ENCODE data around the gene VKORC1L1.
"Not testable (repeated sequence)": the region's sequence is repeated elsewhere in the genome, so short reads cannot be mapped to it uniquely, and the experiment has no call there.

VKORC1L1 gene

GRCh38 chr7:65946904-65947303, 74.0 kb downstream of the VKORC1L1 start:
- DNase-seq = no peak

GRCh38 chr7:65951837-65952578, 79.1 kb downstream of the VKORC1L1 start:
- no peak for DNase-seq

DNA sequence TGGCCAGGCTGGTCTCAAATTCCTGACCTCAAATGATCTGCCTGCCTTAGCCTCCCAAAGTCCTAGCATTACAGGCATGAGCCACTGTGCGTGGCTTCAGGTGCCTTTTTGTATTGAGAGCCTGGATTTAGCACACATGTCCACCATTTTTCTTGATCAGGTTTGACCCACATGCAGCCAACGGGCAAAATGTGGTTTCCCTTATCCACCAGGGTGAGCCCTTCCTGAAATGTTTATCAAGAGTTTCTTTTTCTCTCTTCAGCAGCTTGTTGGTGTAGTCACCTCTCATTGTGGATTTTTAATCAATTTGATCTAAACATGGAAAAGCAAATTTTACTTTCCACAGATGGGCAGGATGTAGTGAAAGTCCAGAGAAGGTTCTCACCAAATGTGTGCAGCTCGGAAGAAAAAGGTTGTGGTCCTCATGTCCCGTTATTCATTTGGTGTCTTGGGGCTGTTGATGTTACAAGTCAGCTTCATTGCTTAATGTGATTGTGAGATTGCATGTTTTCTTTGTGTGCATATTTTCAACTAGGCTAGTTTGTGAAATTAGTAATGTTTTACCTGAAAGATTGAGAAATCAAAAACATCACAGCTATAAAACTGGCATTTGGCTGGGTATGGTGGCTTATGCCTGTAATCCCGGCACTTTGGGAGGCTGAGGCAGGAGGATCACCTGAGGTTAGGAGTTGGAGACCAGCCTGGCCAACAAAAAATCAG, 80.3 kb downstream of the VKORC1L1 start:
- no peak for DNase-seq

GRCh38 chr7:65953890-65954450, 81.1 kb downstream of the VKORC1L1 start:
- DNase-seq = no peak

- no peak for DNase-seq
Observed at GRCh38 chr7:65955718-65956117, 82.8 kb downstream of the VKORC1L1 start.

- no peak for DNase-seq
Observed at GRCh38 chr7:65960351-65961074, 87.6 kb downstream of the VKORC1L1 start.

DNA sequence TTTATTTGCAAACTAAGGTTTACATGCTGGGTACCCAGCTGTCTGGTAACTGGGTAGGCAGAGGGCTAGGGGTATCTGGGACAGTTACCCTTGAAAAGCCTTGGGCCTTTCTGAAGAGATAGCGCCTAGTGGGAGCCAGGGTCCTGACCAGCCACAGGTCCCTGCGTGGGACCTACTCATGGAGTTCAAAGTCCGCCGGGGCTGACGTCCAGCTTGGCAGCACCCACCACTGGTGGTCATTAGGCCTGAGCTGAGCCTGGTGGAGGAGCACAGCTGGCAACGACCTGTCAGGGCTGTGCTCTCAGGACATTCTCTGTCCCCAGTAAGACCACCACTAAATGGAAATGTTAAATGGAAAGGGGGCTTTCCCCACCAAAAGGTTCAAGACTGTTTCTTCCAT, 89.2 kb downstream of the VKORC1L1 start:
- no peak for DNase-seq

DNA sequence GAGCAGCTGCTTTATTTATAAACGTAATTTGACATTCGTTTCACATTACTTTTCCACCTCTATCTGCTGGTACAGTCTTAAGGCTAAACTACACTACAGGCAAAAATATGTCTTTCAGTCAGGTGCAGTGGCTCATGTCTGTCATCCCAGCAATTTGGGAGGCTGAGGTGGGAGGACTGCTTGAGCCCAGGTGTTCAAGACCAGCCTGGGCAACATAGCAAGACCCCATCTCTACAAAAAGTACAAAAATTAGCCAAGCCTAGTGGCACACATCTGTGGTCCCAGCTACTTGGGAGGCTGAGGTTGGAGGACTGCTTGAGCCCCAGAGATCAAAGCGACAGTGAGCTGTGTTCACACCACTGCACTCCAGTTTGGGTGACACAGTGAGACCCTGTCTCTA, 91.8 kb downstream of the VKORC1L1 start:
- not testable (repeated sequence) for DNase-seq

DNA sequence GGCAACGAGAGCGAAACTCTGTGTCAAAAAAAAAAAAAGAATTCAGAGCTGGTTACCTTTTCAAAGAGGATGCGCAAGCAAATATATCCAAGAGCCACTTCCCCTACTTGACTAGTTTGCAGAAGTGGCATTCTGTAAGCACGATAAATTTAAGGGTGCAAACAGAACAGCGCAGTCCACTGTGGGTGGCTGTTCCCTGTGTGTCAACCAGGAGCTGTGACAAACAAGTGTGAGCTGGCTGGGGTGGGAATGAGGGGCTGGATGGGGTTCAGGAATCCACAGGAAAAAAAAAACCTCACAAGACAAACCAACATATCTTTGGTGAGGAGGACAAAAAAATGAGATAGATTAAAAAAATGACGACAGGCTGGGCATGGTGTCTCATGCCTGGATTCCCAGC, 93.3 kb downstream of the VKORC1L1 start:
- DNase-seq = no peak

- no peak for DNase-seq
Observed at GRCh38 chr7:65967361-65968155, 94.7 kb downstream of the VKORC1L1 start.

DNA sequence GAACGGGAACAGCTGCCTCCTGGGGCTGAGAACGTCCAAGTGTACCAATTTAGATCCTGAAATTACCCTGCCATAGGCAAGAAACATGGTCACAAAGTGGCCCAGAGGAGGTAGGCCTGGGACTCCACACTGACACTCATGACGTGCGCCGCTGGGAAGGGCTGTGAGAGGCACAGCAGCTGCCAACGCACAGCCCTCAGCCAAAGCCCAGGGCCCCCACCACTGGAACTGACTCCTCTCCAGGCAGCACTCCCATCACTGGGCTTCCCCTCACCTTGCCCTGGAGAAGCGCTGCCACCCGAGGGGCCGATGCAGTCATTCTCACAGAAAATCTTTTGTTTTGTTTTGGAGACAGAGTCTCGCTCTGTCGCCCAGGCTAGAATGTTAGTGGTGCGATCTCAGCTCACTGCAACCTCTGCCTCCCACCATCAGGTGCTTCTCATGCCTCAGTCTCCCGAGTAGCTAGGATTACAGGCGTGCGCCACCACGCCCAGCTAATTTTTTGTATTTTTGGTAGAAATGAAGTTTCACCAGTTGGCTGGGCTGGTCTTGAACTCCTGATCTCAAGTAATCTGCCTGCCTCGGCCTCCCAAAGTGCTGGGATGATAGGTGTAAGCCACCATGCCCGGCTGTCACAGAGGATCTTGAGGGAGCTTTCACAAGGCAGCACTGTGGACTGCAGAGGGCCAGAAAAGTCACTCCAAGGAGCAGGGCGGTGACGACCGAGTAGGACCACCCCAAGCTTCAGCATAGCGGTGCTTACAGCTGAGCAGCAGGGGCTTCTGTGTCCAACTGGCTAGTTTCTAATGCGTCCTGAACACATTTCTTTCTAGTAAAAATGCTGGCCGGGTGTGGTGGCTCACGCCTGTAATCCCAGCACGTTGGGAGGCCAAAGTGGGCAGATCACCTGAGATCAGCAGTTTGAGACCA, 95.6 kb downstream of the VKORC1L1 start:
- DNase-seq = no peak

DNA sequence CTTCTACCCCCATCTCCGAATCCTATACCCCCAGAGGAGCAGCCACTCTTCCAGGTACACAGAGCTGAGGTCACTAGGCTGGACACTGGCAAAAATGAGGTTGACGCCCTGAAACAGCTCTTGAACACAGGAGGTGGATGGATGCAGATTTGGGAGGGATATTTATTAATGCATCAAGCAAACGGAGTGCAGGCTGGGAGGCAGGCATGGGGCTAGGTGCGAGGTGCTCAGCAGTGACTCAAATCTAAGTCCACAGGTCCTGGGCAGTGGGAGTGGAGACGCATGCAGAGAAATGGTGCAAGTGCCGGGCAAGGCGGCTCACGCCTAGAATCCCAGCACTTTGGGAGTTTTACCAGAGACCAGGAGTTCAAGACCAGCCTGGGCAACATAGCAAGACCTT, 98.1 kb downstream of the VKORC1L1 start:
- DNase-seq = no peak

GRCh38 chr7:65972976-65973375, 100.1 kb downstream of the VKORC1L1 start:
- no peak for DNase-seq

DNA sequence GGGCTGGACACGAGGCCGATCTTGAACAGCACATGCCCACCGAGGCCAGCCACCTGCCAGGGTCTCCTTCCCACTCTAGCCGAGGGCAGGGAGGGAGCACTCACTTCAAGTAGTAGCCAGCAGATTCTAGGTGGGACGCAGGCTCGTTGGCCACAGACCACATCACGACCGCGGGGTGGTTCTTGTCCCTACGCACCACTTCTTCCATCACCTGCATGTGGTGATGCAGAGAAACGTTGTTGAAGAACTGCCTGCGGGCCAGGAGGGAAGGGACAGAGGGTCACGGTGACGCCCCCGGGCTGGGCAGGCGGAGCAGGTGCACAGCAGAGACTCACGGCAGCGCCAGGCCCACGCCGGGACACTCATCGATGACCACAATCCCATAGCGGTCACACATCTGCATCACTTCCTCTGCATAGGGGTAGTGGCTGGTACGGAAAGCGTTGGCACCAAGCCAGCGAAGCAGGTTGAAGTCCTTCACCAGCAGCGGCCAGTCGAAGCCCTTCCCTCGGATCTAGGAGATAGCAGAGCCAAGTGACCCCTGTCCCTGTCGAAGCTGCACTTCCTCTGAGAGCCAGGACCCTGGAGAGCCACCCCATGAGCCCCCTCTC, 101.4 kb downstream of the VKORC1L1 start:
- no peak for DNase-seq

DNA sequence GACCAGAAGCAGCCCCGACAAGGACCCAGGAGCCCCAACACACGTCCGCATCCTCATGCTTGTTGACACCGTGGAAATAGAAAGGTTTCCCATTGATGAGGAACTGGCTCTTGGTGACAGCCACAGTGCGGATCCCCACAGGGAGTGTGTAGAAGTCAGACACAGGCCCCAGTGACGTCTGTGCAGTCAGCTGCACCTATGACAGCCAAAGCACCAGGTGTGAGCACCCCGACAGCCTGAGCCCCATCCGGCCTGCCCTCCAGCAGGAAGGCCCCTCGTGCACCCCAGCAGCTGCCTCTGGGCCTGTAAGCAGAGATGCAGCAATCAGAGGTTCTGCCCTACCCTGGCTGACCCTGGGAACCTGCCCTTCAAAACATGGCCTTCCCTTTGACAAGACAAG, 102.0 kb downstream of the VKORC1L1 start:
- no peak for DNase-seq

DNA sequence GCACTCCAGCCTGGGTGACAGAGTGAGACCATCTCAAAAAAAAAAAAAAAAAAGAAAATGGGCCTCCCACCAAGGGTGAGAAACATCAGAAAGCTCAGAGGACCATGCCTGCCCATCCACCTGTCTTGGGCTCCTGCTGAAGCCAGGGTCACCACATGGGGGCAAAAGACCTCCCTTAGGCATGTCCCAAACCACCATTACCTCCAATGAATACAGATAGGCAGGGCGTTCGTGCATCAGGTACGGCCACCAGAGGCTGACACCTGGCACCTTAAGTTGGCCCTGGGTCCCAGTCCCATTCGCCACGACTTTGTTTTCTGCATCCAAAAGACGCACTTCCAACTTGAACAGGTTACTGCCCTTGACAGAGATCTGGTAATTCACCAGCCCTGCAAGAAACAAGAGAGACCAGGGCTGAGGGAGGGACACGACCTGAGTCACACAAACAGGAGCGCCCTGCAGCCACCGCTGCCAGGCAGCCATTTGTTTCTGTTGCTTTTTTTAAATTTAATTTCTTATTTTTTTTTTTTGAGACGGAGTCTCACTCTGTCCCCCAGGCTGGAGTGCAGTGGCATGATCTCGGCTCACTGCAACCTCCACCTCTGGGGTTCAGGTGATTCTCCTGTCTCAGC, 103.1 kb downstream of the VKORC1L1 start:
- no peak for DNase-seq

GRCh38 chr7:65976659-65977196, 103.9 kb downstream of the VKORC1L1 start:
- no peak for DNase-seq

- DNase-seq = no peak
Observed at GRCh38 chr7:65978891-65979582, 106.2 kb downstream of the VKORC1L1 start.

Measured in NCI-H2171 treated with DMSO at 0.1 percent for 48 hours (cell line).